GM23338 (cell line): ENCODE results near the gene MARK2. TPM values are rescaled to one million over a fixed set of nuclear protein-coding genes. Genes with fewer than 3 reads are reported as not detected.
A peak's percentile ranks its signal among the peaks of the same experiment; 100 is the strongest.

Source experiments
- ATAC-seq: fragments of 200-7000 bp; cut with Tn5 transposase; 3 replicates; pipeline ENCODE4 v1.9.1; 2020
- DNase-seq: peaks from one replicate; pipeline ENCODE4 v3.0.0-alpha.2; 2015; ENCODE audit warnings: low spot score
- H2AFZ ChIP-seq: fragments of 200-600 bp; sonication (generic); 2 replicates; pipeline ENCODE4 v1.8.0; 2016; ENCODE audit warnings: antibody characterized with exemption, mild to moderate bottlenecking, moderate library complexity
- H3F3A ChIP-seq: fragments of 200-600 bp; sonication (generic); replicated peaks from 2 replicates; pipeline ENCODE4 v1.8.0; 2017; ENCODE audit warnings: antibody characterized with exemption, mixed run types, low read depth
- H3K27ac ChIP-seq: fragments of 200-600 bp; sonication (generic); 2 replicates; pipeline ENCODE4 v1.6.1; 2016; ENCODE audit warnings: low read depth
- H3K27me3 ChIP-seq: fragments of 200-600 bp; sonication (generic); 2 replicates; pipeline ENCODE4 v1.8.0; 2016; ENCODE audit warnings: mild to moderate bottlenecking, mixed run types, moderate library complexity; ENCODE audit not compliant: insufficient read depth
- H3K36me3 ChIP-seq: fragments of 200-600 bp; sonication (generic); 2 replicates; pipeline ENCODE4 v1.8.0; 2016; ENCODE audit warnings: mild to moderate bottlenecking; ENCODE audit not compliant: insufficient read depth
- H3K4me1 ChIP-seq: fragments of 200-600 bp; sonication (generic); 2 replicates; pipeline ENCODE4 v1.8.0; 2016; ENCODE audit warnings: mild to moderate bottlenecking, moderate library complexity; ENCODE audit not compliant: insufficient read depth
- H3K4me2 ChIP-seq: fragments of 200-600 bp; sonication (generic); 2 replicates; pipeline ENCODE4 v1.7.1; 2017; ENCODE audit warnings: mixed run types
- H3K4me3 ChIP-seq: fragments of 200-600 bp; sonication (generic); 2 replicates; pipeline ENCODE4 v1.6.1; 2016; ENCODE audit warnings: mixed run types
- H3K79me2 ChIP-seq: fragments of 200-600 bp; sonication (generic); replicated peaks from 2 replicates; pipeline ENCODE4 v1.8.0; 2017; ENCODE audit warnings: mild to moderate bottlenecking; ENCODE audit not compliant: insufficient read depth
- H3K9me2 ChIP-seq: fragments of 200-600 bp; sonication (generic); 2 replicates; pipeline ENCODE4 v1.8.0; 2017; ENCODE audit not compliant: insufficient read depth
- H4K20me1 ChIP-seq: fragments of 200-600 bp; sonication (generic); replicated peaks from 2 replicates; pipeline ENCODE4 v1.8.0; 2017; ENCODE audit warnings: mild to moderate bottlenecking; ENCODE audit not compliant: insufficient read depth
- H3K27ac Mint-ChIP-seq: 2 replicates; pipeline ENCODE4 v1.8.0; 2020; ENCODE audit warnings: inconsistent platforms, mild to moderate bottlenecking, moderate library complexity, mixed read lengths
- H3K27me3 Mint-ChIP-seq: 3 replicates; pipeline ENCODE4 v1.8.0; 2022; ENCODE audit warnings: low read depth, mild to moderate bottlenecking, moderate library complexity, mixed read lengths, inconsistent platforms; ENCODE audit not compliant: insufficient read depth, poor library complexity
- H3K36me3 Mint-ChIP-seq: 3 replicates; pipeline ENCODE4 v1.8.0; 2021; ENCODE audit warnings: low read depth, mild to moderate bottlenecking, inconsistent platforms, moderate library complexity, mixed read lengths
- H3K4me1 Mint-ChIP-seq: 3 replicates; pipeline ENCODE4 v1.8.0; 2020; ENCODE audit warnings: mild to moderate bottlenecking, inconsistent platforms, mixed read lengths
- H3K4me3 Mint-ChIP-seq: 3 replicates; pipeline ENCODE4 v1.8.0; 2021; ENCODE audit warnings: moderate library complexity, mild to moderate bottlenecking, inconsistent platforms, mixed read lengths
- H3K9me3 Mint-ChIP-seq: 3 replicates; pipeline ENCODE4 v1.8.0; 2020; ENCODE audit warnings: moderate library complexity, mild to moderate bottlenecking, inconsistent platforms, mixed read lengths
- EZH2phosphoT487 ChIP-seq: fragments of 200-600 bp; sonication (generic); IDR thresholded peaks from one replicate; pipeline ENCODE4 v1.8.1; 2018; ENCODE audit warnings: antibody characterized with exemption; ENCODE audit not compliant: unreplicated experiment
- JUNB ChIP-seq: IDR thresholded peaks from one replicate; pipeline ENCODE4 v1.6.1; 2016; ENCODE audit warnings: antibody characterized with exemption; ENCODE audit not compliant: unreplicated experiment
- NANOG ChIP-seq: IDR thresholded peaks from 2 replicates; pipeline ENCODE4 v1.6.1; 2016; ENCODE audit warnings: antibody characterized with exemption, borderline replicate concordance
- POLR2AphosphoS5 ChIP-seq: IDR thresholded peaks from 2 replicates; pipeline ENCODE4 v1.6.1; 2016; ENCODE audit warnings: antibody characterized with exemption, low read depth
- REST ChIP-seq: IDR thresholded peaks from one replicate; pipeline ENCODE4 v1.6.1; 2018; ENCODE audit warnings: antibody characterized with exemption; ENCODE audit not compliant: unreplicated experiment
- STAT1 ChIP-seq: IDR thresholded peaks from one replicate; pipeline ENCODE4 v1.6.1; 2016; ENCODE audit warnings: antibody characterized with exemption; ENCODE audit not compliant: unreplicated experiment
- ZNF114 ChIP-seq: fragments of 250-450 bp; sonication (Bioruptor Pico); IDR thresholded peaks from 2 replicates; pipeline ENCODE4 v1.5.0; 2020; ENCODE audit warnings: mild to moderate bottlenecking, moderate library complexity
- ZNF331 ChIP-seq: fragments of 250-450 bp; sonication (Bioruptor Pico); IDR thresholded peaks from 2 replicates; pipeline ENCODE4 v1.5.0; 2020; ENCODE audit warnings: low read depth, mild to moderate bottlenecking, moderate library complexity
- polyA plus RNA-seq: library from polyadenylated mRNA; unstranded; fragments of >200 nt; fragmentation: Nextera tagmentation; extraction: Ambion mirVana; gene quantifications from 2 replicates; pipeline ENCODE4 v1.2.1, GENCODE V29; 2016
- total RNA-seq: library from RNA; depleted of rRNA; stranded (reverse); fragments of >200 nt; shearing (Covaris generic); gene quantifications from 2 replicates; pipeline ENCODE4 v1.2.3, GENCODE V29; 2014
- TF ChIP-seq, protein P1 (sequence below), 2 experiments: fragments of 200-600 bp in 1 of 2; sonication (generic) in 1 of 2; conservative IDR thresholded peaks; 2 replicates each; pipeline versions ENCODE4 v1.5.1 to v1.6.1; 2016 to 2017; ENCODE audit warnings: antibody characterized with exemption in 2 of 2, low read depth in 2 of 2, mild to moderate bottlenecking in 2 of 2, moderate library complexity in 1 of 2
- TF ChIP-seq, protein P2 (sequence below): IDR thresholded peaks from 2 replicates; pipeline ENCODE4 v1.6.1; 2016; ENCODE audit warnings: antibody characterized with exemption

The MARK2 gene
- total and polyA plus RNA-seq, 2 experiments from 2014 or later, result 18.7 to 42.6 TPM

DNA sequence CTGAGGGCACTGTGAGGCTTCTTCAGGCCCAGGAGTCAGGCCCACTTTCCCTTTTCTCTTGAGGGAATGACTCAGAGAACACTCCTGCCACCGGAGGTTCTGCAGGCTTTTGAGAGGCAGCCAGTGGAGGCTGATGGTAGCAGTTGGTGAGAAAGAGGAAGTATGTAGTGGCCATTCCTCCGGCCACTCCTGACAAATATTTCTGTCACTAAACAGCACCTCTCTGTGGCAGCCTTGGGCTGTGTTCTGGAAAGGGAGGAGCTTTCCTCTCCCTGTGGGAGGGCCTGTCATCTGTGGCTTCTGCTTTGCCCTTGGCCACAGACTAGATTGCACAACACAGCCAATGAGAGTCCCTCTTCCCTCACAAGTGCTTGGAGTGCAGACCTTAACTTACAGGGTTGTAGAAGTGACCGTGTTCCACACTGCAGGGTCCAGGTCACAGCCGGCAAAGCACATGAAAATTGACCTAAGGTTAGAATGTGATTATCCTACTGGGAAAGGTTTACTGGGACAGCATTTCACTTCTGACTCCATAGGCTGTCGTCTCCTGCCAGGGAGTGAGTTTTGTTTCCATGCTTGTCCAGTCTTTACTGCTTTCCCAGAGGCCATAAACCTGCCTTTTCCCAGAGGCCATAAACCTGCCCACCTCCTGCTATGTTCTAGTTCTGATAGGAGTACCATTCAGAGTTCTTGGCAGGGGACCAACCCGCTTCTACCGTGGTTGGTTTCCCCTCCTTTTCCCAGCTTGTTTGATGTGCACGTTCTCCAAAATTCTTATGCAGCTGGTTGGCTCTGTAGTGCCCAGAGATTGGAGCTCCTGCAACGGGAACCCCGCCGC is 33.3 kb downstream of the MARK2 start (continued):
- TF ChIP-seq REST (no peak), STAT1 (no peak)

DNA sequence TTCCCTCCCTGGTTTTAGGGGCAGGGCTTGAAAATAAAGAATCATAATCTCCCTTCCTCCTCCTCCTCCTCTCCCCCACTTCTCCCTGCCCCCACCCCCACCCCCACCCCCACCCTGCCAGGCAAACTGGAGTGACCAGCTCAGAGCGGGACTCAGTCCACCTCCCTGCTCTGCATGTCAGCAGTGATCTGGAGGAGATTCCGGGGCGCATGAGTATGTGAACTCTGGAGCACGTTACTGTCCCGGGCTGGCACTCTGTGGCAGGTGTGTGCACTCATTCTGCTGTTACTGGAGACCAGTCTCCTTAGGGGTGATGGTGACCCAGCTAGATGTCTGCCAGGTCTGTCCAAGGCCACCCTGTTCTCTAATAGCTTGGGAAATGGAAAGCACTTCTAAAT is 33.9 kb downstream of the MARK2 start:
- peaks cover 53% of the 10 kb centered on the region for H3K4me1 Mint-ChIP-seq
- H4K20me1 ChIP-seq, result peaks cover 50% of the 10 kb centered on the region
- peaks cover 21% of the 10 kb centered on the region for H3K4me1 ChIP-seq
- TF ChIP-seq NANOG (no peak), STAT1 (no peak), JUNB (no peak), POLR2AphosphoS5 (no peak), EZH2phosphoT487 (no peak), ZNF331 (CRISPR knock-in tag) (no peak), ZNF114 (CRISPR knock-in tag) (no peak), REST (no peak)
- TF ChIP-seq, protein P1, sequence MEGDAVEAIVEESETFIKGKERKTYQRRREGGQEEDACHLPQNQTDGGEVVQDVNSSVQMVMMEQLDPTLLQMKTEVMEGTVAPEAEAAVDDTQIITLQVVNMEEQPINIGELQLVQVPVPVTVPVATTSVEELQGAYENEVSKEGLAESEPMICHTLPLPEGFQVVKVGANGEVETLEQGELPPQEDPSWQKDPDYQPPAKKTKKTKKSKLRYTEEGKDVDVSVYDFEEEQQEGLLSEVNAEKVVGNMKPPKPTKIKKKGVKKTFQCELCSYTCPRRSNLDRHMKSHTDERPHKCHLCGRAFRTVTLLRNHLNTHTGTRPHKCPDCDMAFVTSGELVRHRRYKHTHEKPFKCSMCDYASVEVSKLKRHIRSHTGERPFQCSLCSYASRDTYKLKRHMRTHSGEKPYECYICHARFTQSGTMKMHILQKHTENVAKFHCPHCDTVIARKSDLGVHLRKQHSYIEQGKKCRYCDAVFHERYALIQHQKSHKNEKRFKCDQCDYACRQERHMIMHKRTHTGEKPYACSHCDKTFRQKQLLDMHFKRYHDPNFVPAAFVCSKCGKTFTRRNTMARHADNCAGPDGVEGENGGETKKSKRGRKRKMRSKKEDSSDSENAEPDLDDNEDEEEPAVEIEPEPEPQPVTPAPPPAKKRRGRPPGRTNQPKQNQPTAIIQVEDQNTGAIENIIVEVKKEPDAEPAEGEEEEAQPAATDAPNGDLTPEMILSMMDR (conservative IDR thresholded peaks at IDR 0.05; ENCODE audit: low read depth in 2 of 2), result no peak
- TF ChIP-seq, protein P2, sequence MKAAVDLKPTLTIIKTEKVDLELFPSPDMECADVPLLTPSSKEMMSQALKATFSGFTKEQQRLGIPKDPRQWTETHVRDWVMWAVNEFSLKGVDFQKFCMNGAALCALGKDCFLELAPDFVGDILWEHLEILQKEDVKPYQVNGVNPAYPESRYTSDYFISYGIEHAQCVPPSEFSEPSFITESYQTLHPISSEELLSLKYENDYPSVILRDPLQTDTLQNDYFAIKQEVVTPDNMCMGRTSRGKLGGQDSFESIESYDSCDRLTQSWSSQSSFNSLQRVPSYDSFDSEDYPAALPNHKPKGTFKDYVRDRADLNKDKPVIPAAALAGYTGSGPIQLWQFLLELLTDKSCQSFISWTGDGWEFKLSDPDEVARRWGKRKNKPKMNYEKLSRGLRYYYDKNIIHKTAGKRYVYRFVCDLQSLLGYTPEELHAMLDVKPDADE, result no peak

More for the DNA sequence above, 33.9 kb downstream of the MARK2 start:
- Mint-ChIP-seq H3K27ac (peak overlapping the region; percentile 81; the same call in 1 of the 2 replicates), H3K4me3 (no peak overlapping the region; the same call in 2 of the 3 replicates), H3K36me3 (no peaks in the 10 kb centered on the region), H3K27me3 (peaks cover 4% of the 10 kb centered on the region), H3K9me3 (no peaks in the 10 kb centered on the region)
- Histone ChIP-seq H3K36me3 (peaks cover 4% of the 10 kb centered on the region; the same call in 1 of the 2 replicates), H3K79me2 (peaks cover 90% of the 10 kb centered on the region), H3K27ac (no peak overlapping the region), H2AFZ (no peak overlapping the region), H3K4me2 (no peak overlapping the region), H3K27me3 (no peaks in the 10 kb centered on the region), H3K4me3 (no peak overlapping the region), H3F3A (peaks cover 9% of the 10 kb centered on the region; the same call in 1 of the 2 replicates), H3K9me2 (no peaks in the 10 kb centered on the region)
- peak; percentile 20 for ATAC-seq
- no peak for DNase-seq
